OCI-LY3 (cell line): ENCODE data around the gene ZNF587B.
"Not testable (repeated sequence)": the region's sequence is repeated elsewhere in the genome, so short reads cannot be mapped to it uniquely, and the experiment has no call there.

Source experiments
- H2AFZ ChIP-seq: fragments of 200-600, 300-600 bp; shearing (Covaris generic); 2 replicates; pipeline ENCODE4 v1.6.0; 2014; ENCODE audit warnings: antibody characterized with exemption, low read depth, low read length
- H3K27ac ChIP-seq: fragments of 200-600, 300-600 bp; sonication (generic); 2 replicates; pipeline ENCODE4 v1.5.1; 2014; ENCODE audit warnings: mild to moderate bottlenecking, low read length, moderate library complexity, mixed read lengths
- H3K27me3 ChIP-seq: fragments of 200-600, 300-600 bp; sonication (generic); 2 replicates; pipeline ENCODE4 v1.6.1; 2014; ENCODE audit warnings: low read depth, low read length, mixed read lengths
- H3K36me3 ChIP-seq: fragments of 200-600, 300-600 bp; sonication (generic); replicated peaks from 2 replicates; pipeline ENCODE3; 2014; ENCODE audit warnings: low read depth, low read length, mixed read lengths
- H3K4me1 ChIP-seq: fragments of 300-600, 200-600 bp; sonication (generic); 2 replicates; pipeline ENCODE4 v1.6.1; 2014; ENCODE audit warnings: low read length, mixed read lengths
- H3K4me2 ChIP-seq: fragments of 200-600, 300-600 bp; sonication (generic); 2 replicates; pipeline ENCODE4 v1.6.1; 2014; ENCODE audit warnings: low read length, mixed read lengths
- H3K4me3 ChIP-seq: fragments of 300-600, 200-600 bp; sonication (generic); 2 replicates; pipeline ENCODE4 v1.5.1; 2014; ENCODE audit warnings: antibody characterized with exemption, mild to moderate bottlenecking, low read length, moderate library complexity
- H3K79me2 ChIP-seq: fragments of 300-600, 200-600 bp; shearing (Covaris generic); 2 replicates; pipeline ENCODE4 v1.6.1; 2014; ENCODE audit warnings: mild to moderate bottlenecking, low read length, mixed read lengths
- H3K9ac ChIP-seq: fragments of 300-600, 200-600 bp; shearing (Covaris generic); 2 replicates; pipeline ENCODE4 v1.6.0; 2014; ENCODE audit warnings: mild to moderate bottlenecking, low read length, moderate library complexity
- H3K9me3 ChIP-seq: fragments of 200-600, 300-600 bp; shearing (Covaris generic); 2 replicates; pipeline ENCODE4 v1.6.1; 2014; ENCODE audit warnings: low read length, mixed read lengths; ENCODE audit not compliant: insufficient read depth
- H4K20me1 ChIP-seq: fragments of 200-600, 300-600 bp; sonication (generic); 2 replicates; pipeline ENCODE4 v1.6.1; 2016; ENCODE audit warnings: low read length, mixed read lengths; ENCODE audit not compliant: insufficient read depth
- EZH2phosphoT487 ChIP-seq: fragments of 200-600 bp; shearing (Covaris generic); IDR thresholded peaks from 2 replicates; pipeline ENCODE4 v1.6.1; 2018; ENCODE audit warnings: antibody characterized with exemption, mixed run types, low read depth
- TF ChIP-seq, protein P1 (sequence below): fragments of 200-600, 300-600 bp; sonication (generic); IDR thresholded peaks from 2 replicates; pipeline ENCODE4 v1.5.1; 2014; ENCODE audit warnings: antibody characterized with exemption, low read length, low read depth

ZNF587B gene

DNA sequence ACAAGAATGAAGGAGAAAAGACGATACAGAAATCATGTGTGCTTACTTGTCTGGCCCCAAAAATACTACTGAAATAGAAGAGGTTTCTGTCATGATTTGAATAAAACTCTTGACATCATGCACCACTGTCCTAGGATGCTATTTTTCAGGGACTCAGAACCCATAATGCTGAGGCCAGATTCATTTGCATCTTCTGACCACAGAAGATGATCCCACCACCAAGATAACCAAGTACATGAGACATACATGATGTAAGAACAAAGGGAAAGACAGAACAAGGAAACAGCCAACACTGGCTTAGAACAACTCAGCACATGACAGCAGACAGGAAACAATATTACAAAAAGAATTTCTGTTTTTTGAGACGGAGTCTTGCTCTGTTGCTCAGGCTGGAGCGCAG is 17.9 kb upstream of the ZNF587B start:
- Histone ChIP-seq H3K27ac (no peak overlapping the region), H3K9me3 (no peaks in the 10 kb centered on the region), H2AFZ (no peak overlapping the region), H3K9ac (no peak overlapping the region), H3K79me2 (peaks cover 41% of the 10 kb centered on the region), H4K20me1 (0 out of 2 replicates have a peak, but pooled peaks cover 4% of the 10 kb centered on the region), H3K4me2 (no peak overlapping the region), H3K27me3 (no peaks in the 10 kb centered on the region), H3K36me3 (peaks cover 25% of the 10 kb centered on the region), H3K4me3 (no peak overlapping the region), H3K4me1 (peaks cover 7% of the 10 kb centered on the region; the same call in 1 of the 2 replicates)
- TF ChIP-seq, protein P1, sequence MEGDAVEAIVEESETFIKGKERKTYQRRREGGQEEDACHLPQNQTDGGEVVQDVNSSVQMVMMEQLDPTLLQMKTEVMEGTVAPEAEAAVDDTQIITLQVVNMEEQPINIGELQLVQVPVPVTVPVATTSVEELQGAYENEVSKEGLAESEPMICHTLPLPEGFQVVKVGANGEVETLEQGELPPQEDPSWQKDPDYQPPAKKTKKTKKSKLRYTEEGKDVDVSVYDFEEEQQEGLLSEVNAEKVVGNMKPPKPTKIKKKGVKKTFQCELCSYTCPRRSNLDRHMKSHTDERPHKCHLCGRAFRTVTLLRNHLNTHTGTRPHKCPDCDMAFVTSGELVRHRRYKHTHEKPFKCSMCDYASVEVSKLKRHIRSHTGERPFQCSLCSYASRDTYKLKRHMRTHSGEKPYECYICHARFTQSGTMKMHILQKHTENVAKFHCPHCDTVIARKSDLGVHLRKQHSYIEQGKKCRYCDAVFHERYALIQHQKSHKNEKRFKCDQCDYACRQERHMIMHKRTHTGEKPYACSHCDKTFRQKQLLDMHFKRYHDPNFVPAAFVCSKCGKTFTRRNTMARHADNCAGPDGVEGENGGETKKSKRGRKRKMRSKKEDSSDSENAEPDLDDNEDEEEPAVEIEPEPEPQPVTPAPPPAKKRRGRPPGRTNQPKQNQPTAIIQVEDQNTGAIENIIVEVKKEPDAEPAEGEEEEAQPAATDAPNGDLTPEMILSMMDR, result no peak
- TF ChIP-seq EZH2phosphoT487, result no peak

DNA sequence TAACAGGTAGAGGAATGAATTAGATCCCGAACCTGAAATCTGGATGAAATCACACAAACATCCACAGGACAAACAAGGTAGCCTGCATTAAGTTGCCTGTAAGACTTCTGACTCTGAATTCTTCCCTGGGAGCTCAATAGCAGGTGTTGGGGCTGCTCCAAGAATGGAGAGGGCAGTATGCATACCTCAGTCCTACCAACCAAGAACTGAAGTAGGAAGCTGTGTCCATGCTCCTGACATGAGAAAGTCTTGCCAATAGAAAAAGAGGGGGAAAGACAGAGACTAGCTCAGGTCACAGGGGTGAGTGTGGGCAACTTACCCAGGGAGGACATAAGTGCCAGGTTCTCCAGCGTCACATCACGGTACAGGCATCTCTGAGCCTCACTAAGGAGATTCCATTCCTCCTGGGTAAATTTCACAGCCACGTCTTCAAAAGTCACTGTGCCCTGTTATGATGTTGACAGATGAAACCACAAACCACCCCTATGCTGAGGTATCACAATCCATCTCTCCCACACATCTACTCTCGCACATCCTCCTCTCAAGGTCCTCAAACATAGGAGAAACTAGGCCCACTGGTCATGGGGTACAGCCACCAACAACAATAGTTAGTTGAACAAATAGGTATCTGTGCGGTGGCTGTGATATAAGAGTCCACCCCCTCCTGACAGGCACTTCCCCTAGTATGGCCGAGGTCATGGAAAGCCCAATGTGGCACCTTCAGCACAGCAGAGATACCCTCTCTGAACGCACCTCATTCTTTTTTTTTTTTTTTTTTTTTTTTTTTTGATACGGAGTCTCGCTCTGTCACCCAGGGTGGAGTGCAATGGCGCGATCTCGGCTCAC is 16.9 kb upstream of the ZNF587B start:
- H3K27ac ChIP-seq, H3K4me3 ChIP-seq, H4K20me1 ChIP-seq, H3K27me3 ChIP-seq, H3K9ac ChIP-seq, H2AFZ ChIP-seq, H3K4me1 ChIP-seq, H3K9me3 ChIP-seq: not testable (repeated sequence)
- Histone ChIP-seq H3K36me3 (peaks cover 16% of the 10 kb centered on the region), H3K4me2 (peak overlapping the region; percentile 92), H3K79me2 (peaks cover 38% of the 10 kb centered on the region)

DNA sequence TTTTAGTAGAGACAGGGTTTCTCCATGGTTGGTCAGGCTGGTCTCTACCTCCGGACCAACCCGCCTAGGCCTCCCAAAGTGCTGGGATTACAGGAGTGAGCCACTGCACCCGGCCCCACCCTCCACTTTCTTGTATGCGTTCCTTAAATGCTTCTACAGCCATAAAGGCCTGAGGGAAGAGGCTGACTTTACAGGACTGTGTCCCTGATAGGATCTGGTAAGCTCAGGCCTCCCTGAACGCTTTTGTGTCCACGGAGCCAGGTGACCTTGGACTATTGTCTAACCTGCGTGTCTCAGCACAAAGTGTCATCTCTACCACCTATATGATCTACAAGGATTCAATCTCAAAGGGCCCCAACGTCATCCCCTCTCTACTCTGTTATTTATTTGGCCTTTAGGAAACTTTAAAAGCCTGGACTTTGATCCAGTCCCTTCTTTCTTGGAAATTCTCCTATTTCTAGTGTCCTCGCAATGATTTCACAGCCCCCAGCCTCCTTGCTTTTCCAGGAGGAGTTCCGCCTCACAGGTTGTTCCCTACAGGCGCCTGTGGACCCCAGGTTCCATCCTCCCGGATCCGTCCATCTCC is 16.1 kb upstream of the ZNF587B start:
- Histone ChIP-seq H2AFZ (0 out of 2 replicates have a peak overlapping the region, but pooled peaks have one; percentile 48), H3K9me3 (no peaks in the 10 kb centered on the region), H3K4me3 (peak overlapping the region; percentile 86), H4K20me1 (0 out of 2 replicates have a peak, but pooled peaks cover 4% of the 10 kb centered on the region), H3K27ac (no peak overlapping the region; the same call in 1 of the 2 replicates), H3K36me3 (peaks cover 13% of the 10 kb centered on the region), H3K4me1 (peaks cover 15% of the 10 kb centered on the region; the same call in 1 of the 2 replicates), H3K79me2 (peaks cover 42% of the 10 kb centered on the region), H3K9ac (peak overlapping the region; percentile 75), H3K27me3 (no peaks in the 10 kb centered on the region), H3K4me2 (peak overlapping the region; percentile 92)
- TF ChIP-seq EZH2phosphoT487, result no peak
- TF ChIP-seq, protein P1, result no peak

DNA sequence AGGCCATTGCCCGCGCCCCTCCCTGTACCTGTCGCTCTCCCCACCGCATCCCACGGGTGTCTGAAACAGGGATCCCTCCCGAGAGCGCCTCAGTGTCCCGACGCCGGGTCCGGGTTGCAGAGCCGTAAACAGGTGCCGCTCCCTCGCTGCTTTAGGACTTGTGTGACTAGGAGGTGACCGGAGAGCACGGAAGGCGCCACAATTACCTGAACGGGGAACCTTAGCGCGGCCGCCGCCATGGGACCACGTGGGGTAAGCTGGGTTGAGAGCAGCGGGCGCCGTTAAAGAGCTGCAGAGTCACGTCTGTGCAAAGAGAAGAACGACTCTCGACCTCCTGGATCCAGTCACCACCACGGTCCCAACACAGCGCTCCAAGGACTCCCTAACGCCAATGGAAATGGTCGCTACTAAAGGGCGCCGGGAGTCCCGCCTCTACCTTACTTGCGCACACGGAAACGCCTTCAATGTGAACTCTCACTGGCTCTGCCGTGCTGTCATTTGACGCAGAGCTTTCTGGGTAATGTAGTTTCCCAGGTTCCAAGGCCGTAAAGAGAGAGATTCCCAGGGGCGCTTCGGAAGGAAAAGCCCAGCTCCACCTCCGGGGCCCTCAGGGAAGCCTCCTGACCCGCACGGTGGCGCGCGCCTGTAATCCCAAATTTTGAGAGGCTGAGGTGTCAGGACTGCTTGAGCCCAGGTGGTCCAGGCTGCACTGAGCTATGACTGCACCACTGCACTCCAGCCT is 15.4 kb upstream of the ZNF587B start, which contains the start of gene ZNF552:
Gene ZNF552 (minus strand): TSS at position 409 of the 742 bp plus-strand sequence. CDS start 170 bp downstream, at position 239.
- Histone ChIP-seq H3K4me2 (peak within 1 kb of the TSS; percentile 92), H3K79me2 (peaks cover 47% of the 10 kb centered on the region), H3K9ac (peak within 1 kb of the TSS; percentile 75), H3K9me3 (no peaks in the 10 kb centered on the region), H3K36me3 (peaks cover 10% of the 10 kb centered on the region), H3K4me3 (peak within 1 kb of the TSS; percentile 86), H2AFZ (peak within 1 kb of the TSS; percentile 48; the same call in 1 of the 2 replicates), H3K27ac (no peak within 1 kb of the TSS; the same call in 1 of the 2 replicates), H3K4me1 (peaks cover 15% of the 10 kb centered on the region; the same call in 1 of the 2 replicates), H4K20me1 (0 out of 2 replicates have a peak, but pooled peaks cover 4% of the 10 kb centered on the region), H3K27me3 (no peaks in the 10 kb centered on the region)
- no peak for TF ChIP-seq EZH2phosphoT487
- TF ChIP-seq, protein P1, result no peak
